Inflammatory macrophage (primary cell): ENCODE measurements around the gene OR2G2.

ENCODE experiments used
- DNase-seq, 2 donors: peaks; one replicate each; pipeline ENCODE4 v3.0.0-alpha.2; 2020 to 2022
- total RNA-seq, 18 experiments: gene quantifications; one replicate each; lab custom pipeline; 2026; ENCODE audit warnings: mixed read lengths in 6 of 18, inconsistent platforms in 2 of 18; lab: John Stamatoyannopoulos, UW

The OR2G2 gene, protein sequence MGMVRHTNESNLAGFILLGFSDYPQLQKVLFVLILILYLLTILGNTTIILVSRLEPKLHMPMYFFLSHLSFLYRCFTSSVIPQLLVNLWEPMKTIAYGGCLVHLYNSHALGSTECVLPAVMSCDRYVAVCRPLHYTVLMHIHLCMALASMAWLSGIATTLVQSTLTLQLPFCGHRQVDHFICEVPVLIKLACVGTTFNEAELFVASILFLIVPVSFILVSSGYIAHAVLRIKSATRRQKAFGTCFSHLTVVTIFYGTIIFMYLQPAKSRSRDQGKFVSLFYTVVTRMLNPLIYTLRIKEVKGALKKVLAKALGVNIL
- total RNA-seq: 0 reads per million in 18 experiments

DNA sequence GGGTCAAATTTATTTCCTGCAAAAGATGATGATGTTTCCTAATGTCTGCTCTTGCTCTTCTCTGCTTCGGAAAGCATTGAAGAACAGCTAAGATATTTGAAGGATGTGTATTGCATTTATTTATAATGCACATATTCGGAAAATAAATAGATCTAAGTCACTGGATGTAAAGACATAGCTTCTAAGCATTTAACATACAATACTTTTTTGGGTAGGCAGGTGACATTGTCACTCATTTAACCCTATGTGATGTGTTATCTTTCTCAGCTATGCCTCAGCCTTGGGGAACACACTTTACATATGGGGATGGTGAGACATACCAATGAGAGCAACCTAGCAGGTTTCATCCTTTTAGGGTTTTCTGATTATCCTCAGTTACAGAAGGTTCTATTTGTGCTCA lies at the start of gene OR2G2:
TSS of gene OR2G2 (plus strand) at position 301 of the 400 bp plus-strand sequence. CDS start at position 301, 0 bp downstream.
- DNase-seq: no peak

DNA sequence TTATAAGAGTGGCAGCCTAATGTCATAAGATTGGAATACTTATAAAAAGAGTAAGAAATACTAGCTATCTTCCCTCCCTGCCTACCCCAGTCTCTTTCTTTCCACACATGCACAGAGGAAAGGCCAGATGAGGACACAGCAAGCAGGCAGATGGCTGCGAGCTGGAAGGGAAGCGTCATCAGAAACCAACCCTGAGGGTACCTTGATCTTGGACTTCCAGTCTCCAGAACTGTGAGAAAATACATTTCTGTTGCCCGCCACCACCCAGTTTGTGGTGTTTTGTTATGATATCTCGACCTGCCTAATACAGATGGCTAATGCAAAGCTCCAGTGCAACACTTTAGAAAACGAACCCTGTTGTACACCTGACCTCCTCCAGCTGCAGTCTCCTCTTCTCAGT lies 49.6 kb upstream of the OR2G2 start:
- DNase-seq: no peak

DNA sequence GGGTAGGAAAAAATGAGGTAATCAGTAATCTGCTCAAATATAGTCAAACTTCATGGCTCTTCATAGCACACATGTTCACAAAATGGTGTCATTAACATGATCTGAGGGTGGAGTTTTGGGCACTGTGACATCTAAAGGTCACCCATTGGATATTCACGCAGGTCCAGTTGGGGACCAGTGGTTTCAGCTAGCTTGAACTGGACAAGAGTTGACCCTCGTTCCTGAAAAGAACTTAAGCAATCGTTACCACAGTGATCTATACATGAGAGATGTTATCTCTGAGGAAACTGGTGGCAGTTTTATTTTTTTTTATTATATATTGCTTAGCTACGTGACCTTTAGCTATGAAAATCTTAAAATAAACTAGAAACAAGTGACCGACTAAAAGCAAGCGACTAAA lies 48.9 kb upstream of the OR2G2 start:
- no peak for DNase-seq

DNA sequence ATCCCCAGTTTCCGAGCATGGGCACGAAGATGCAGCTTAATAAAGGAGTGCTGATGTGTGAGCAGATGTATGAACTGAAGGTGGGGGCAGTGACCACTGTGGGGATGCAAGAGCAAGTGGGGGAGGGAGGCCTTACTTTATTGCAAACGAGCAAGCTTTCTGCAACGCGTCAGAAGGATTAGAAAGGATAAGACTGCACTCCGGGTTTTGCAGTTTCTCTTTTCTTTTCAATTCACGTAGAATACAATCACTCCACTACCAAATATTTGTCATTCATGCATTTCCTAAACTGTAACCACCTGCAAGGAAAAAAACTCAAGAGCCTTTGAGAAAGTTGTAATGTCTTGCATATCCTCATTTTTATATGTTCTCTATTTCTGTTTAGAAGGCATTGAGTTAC lies 47.6 kb upstream of the OR2G2 start:
- no peak for DNase-seq

DNA sequence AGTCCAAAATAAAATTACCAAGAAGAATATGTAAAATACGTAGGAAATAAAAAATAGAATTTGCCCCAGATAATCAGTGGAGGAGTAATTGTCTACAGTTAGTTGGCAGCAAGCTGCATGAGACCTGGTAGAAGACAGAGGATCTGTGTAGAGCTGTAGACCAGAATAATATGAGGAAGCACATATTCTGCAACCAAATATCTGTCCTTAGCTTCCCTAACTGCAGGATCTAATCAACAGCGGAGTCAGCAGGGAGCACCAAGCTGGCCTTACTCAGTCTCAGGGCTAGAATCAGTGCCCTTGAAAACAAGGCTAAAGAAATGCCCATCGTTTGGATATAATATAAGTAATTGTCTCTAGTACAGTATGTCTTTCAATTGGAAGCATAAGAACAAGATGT lies 45.3 kb upstream of the OR2G2 start:
- peak; percentile 9 to 29 for DNase-seq

DNA sequence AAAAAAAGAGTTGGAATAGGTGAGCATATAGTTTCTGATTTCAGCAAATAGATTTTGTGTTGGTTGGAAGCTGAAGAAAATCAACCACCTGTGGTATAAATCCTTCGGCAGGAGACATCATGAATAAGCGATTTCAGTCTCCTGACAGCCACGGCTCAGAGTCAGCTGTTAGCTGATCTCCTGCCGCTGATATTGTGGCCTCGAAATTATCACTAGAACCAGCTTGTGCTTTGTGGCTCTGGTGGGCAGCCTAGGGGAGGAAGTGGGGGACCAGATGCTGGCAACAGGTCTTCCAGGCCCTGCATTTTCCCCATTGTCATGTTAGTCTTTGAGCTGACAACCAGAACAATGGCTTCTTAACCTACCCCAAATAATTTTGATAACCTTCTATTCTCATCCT lies 40.1 kb upstream of the OR2G2 start:
- DNase-seq: no peak

DNA sequence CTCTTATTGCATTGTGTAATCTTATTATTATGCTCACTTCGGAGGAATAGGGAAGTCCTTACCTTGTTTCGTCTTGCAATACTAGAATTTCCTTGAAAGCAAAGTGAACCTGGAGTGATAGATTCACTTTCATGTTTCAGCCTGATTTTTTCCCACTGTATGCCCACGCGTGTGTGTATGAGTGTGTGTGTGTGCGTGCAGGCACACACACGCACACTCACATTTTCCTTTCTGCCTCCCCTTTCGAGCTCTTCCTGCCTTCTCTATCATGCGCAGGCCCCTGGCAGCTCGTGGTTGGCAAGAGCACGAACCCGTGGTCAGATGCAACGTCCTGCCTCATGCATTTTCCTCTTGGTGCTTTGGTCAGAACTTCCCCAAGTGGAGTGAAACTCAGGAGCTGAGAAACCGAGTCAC lies 39.4 kb upstream of the OR2G2 start, which contains the start of gene GCSAML:
TSS of gene GCSAML (plus strand) at position 366 of the 414 bp plus-strand sequence. CDS start 58 bp downstream, outside the sequence.
- peak; percentile 4 to 20 for DNase-seq

DNA sequence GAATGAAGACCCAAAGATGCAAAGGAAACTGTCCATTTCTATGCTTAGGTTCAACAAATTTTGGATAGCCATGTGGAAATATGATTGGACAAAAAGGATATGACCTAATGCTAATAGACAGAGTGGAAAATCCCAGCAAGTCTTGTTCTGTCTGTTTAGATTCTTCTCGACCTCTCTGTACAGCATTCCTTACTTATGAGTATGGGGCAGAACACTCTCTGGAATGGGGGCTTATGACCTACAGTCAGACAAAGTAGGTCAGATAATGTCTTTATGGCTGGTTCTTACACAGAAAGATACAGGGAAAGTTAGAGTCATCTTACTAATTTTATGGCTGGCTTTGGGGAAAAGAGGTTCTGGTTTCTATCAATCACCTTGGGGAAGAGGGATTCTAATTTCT lies 36.4 kb upstream of the OR2G2 start:
- no peak for DNase-seq

DNA sequence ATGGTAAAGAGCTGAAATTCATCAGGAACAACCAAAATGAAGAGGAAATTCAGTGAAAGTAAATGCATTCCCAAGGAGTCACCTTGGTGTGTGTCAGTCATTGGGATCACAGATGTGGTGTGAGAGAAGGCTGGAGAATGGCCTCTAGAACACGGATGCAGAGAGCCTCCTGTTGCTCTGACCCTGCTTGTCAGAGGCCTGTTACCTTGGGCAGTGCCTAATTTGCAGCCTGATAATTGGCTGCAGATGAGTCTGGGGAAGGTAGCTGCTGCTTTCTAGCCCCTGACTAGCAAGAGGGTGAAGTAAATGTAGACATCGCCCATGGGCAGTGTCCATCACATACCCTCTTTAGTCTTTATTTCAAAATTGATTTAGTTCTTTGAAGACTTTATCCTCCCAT lies 35.9 kb upstream of the OR2G2 start:
- no peak for DNase-seq

DNA sequence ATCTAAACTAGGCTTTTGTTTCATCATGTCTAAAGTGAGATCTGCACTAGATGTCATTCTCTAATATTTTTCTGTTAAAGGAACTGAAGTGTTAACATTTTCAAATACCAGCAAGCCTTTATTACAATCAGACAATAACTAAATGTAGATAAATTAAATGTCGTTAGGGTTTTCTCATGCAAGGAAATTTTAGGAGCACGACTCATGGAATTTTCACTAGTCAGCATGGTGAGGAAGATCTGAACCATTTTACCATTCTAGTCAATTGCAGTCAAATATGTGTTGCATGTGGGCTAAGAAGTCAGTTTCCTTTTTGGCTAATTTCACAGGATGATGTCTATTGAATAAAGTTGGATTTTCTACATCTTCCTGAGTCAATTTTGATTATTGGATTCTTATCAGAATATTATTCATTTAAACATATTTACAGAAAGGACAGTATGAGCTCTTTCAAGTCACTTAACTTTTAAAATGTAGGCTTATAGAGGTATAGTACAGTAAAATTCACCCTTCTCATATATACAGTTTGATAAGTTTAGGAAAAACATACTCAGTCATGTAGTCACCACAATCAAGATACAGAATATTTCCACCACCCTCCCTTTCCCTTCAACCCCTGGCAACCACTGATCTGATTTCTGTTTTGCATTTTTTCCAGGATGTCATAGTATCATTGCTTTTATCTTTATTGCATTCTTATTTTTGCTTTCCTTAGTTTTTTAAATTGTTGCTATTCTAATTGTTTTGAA lies 30.1 kb upstream of the OR2G2 start:
- DNase-seq: no peak

DNA sequence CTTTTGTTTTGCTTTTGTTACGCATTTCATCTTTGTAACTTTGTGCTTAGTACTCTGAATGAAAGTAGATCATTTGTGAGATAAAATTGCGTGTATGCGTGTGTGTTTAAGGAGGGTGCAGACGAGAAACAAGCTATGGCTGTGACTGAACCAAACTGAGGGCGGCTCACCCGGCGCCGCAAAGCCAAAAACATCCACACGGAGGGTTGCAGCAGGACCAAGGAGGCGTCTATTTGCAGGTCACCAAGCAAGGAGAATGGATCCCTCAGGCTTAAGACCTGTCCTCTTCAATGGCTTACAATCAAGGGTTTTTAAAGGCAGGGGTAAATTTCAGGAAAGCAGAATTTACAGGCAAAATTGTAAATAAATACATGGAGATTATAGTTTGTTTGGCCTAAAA lies 26.4 kb upstream of the OR2G2 start:
- no peak for DNase-seq

DNA sequence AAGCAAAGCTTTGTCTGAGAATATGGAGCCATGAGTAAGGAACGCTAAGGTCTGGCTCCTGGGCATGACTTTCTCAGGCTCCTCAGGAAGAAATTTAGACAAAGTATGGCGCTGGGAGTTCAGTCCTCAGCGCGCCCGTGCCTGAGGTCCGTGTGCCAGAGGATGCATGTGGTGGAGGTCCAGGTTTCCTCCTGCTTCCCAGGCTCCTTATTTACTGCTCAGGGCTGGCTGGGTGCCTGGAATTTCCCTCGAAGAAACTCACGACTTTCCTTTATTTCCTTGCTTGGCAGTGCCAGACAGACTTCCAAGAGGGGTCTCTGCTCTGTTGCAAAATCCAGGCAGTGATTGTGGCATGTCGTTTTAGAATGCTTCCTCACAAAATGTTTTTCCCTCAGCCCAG lies 26.0 kb upstream of the OR2G2 start:
- DNase-seq: no peak

DNA sequence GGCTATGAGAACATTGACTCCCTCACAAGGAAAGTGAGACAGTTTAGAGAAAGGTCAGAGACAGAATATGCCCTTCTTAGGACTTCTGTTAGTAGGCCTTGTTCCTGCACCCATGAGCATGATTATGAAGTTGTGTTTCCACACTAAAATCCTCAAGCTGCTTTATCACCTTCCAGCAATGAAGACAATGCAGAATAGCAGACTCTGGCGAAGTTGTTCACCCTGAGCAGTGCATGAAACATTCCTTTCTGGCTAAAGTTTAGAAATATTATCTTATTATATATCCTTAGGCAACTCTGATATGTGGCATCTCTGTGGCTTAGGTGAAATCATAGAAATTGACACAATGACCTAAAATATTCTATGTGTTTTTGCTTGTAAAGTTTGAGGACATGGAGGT lies 13.9 kb upstream of the OR2G2 start:
- DNase-seq: no peak

DNA sequence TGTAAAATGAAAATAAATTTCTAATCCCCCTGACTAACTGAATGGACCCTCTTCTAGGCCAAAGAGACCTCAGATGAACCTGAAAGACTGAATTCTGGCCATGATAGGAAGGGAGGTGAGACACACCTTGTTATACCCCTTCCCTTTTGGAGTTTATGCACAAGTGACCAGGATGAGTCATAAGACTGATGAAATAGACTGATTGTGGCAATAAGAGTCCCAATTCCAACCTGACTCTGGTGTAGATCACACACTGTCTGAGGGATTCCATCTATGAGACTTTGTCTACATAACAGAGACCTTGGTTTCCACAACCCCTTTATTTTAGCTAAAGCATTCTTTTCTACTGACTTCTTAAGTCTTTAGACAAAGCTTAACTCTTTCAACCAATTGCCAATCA lies 13.5 kb upstream of the OR2G2 start:
- no peak for DNase-seq

DNA sequence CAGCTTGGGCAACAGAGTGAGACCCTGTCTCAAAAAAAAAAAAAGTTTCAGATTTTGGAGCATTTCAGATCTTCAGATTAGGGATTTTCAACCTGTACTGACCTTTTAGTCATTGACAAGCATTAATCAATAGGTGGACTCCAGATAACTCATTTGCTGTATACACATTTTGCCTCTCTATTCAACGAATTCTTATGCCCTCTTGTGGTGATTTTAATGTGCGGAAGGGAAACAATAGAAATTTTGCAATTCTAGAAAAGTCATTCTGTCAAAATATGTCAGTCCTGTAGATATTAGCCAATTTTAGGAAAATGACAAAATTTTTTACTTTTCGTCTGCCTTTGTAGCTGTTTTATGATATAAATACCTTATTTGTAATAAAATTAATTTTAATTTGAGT lies 11.6 kb upstream of the OR2G2 start:
- peak; percentile 30 to 80 for DNase-seq

DNA sequence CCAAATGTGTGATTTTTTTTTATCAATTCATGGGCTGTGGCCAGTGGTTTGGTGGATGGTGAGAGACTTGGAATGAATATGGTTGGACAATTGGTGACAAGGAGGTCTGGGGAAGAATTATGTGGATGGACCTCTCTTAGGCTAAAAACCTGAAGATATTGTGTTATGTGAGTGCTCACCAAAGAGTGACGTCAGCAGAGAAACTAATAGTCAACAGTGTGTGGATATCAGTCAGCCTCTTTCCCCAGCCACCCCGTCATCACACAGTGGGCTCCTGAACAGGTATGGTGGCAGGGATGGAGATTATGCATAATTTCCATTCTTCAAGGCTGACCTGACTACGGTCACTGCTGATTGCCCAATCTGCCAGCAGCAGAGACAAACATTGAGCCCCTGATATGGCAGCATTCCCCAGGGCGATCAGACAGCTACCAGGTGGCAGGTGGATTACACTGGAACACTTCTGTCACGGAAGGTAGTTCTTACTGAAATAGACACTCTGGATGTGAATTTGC lies 9.2 kb upstream of the OR2G2 start:
- no peak for DNase-seq

DNA sequence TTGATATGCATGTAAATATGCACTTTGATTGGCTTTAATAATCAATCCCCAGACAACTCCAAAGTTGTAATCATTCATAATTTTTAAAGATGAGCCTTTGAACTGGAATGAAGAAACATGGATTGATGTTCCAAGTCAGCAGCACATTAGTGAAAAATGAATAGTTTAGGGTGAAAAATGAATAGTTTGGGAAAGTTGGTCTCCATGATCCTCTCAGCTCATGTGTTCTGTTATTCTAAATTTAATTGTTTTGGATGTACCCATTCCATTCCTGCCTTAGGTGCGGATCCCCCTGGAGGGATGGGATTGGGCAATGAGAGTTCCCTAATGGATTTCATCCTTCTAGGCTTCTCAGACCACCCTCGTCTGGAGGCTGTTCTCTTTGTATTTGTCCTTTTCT lies 17.1 kb downstream of the OR2G2 start, which contains the start of gene OR2G3:
TSS of gene OR2G3 (plus strand) at position 301 of the 400 bp plus-strand sequence. CDS start at position 301, 0 bp downstream.
- no peak for DNase-seq

DNA sequence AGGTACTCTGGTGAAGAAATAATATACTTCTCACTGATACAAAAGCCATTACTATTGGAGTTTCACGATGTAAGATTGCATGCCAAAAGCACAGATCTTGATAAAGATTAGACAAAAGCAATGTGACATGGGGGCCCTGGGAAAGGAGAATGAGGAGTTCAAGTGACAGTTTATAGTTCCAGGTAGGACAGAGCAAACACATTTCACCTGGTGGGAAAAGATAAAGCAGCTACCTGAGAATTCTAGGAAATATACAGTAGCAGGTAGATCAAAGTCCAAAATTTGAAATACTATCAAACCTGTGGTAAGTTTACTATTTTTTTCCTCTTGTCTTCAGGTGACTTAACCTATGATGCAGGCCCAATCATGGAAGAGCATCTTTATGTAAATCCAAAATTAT lies 25.2 kb downstream of the OR2G2 start:
- no peak for DNase-seq

DNA sequence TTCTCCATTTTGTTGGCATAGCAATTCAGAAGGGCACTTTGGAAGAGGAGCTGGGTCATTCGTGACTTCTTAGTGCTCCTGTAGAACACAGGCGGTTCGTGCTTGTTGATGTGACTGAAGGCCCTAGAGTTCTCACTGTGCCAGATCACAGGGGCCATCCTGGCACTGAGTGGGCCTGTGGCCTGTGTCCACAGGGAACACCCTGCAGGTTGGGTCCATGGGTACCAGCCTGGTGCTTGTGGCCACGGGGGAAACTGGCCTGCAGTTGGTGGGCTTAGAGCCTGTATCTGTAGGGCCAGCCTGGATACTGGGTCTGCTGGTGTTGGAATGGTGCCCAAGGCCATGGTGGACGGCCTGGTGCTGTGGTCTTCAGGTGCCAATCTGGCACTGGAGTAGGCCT lies 26.5 kb downstream of the OR2G2 start:
- DNase-seq: no peak

DNA sequence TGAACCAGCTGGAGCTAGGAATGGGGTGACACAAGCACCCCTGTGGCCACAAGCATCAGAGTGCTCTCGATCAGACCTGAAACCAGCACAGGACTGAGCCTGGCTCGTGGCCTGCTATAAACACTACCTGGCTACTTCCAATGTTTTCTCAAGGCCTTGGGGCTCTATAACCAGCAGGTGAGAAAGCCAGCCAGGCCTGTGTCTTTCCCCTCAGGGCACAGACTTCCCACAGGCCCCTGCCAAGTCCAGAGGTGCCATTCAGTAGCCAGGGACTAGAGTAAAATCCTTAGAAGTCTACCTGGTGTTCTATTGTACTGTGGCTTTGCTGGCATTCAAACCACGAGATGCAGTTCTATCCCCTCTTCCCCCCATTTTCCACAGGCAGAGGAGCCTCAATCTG lies 39.8 kb downstream of the OR2G2 start:
- no peak for DNase-seq

DNA sequence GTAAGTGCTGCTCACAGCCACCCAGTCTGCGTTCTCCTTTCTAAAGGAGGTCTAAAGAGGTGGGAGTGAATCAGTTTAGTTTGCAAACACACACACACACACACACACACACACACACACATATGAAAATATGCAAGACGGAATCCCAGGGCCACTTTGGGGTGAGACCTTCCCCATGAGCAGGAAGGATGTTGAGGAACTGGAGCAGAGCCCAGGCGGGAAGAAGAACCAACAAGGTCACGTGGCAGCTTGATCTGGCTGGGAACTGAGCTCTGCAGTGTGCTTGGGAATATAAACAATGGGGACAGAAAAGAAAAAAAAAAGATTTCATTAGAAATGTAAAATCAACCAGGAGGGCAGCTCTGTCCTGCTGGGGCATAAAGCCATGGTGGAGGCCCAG lies 49.9 kb downstream of the OR2G2 start:
- DNase-seq: no peak

DNA sequence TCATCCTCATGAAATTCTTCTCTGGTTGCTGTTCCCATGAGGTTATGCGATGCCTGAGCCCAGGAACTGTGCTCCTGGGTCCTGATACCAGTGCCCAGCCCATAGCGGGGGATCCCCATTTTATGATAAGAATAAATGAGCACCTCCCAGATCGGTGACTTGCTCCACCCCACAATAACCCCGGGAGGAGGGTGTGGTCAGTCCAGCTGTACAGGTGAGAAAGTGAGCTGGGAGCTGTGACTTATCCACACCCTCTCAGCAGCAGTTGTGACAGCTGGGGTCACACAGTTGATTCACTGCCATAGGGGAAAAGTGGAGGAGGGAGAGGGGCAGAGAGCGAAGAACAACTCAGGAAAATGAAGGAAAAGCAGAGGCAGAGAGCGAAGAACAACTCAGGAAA lies 50.6 kb downstream of the OR2G2 start:
- DNase-seq: no peak
